Endothelial cell (in vitro differentiated cells): ENCODE results near the gene OSBPL2. TPM values are rescaled to one million over a fixed set of nuclear protein-coding genes. Genes with fewer than 3 reads are reported as not detected.
A peak's percentile ranks its signal among the peaks of the same experiment; 100 is the strongest.

Experiments used
- DNase-seq: peaks from one replicate; pipeline ENCODE4 v3.0.0; 2021; ENCODE audit warnings: low spot score
- H3K27ac Mint-ChIP-seq: one replicate; pipeline ENCODE4 v1.8.0; 2021; ENCODE audit warnings: mixed read lengths, inconsistent platforms; ENCODE audit not compliant: unreplicated experiment
- H3K27me3 Mint-ChIP-seq: one replicate; pipeline ENCODE4 v1.8.0; 2021; ENCODE audit warnings: mild to moderate bottlenecking, moderate library complexity, mixed read lengths, inconsistent platforms; ENCODE audit not compliant: unreplicated experiment
- H3K36me3 Mint-ChIP-seq: one replicate; pipeline ENCODE4 v1.8.0; 2021; ENCODE audit warnings: mild to moderate bottlenecking, low read depth, mixed read lengths, inconsistent platforms; ENCODE audit not compliant: unreplicated experiment
- H3K4me1 Mint-ChIP-seq: one replicate; pipeline ENCODE4 v1.8.0; 2021; ENCODE audit warnings: mild to moderate bottlenecking, mixed read lengths, inconsistent platforms; ENCODE audit not compliant: unreplicated experiment
- H3K4me3 Mint-ChIP-seq: one replicate; pipeline ENCODE4 v1.8.0; 2021; ENCODE audit warnings: mild to moderate bottlenecking, mixed read lengths, inconsistent platforms; ENCODE audit not compliant: unreplicated experiment
- H3K9me3 Mint-ChIP-seq: one replicate; pipeline ENCODE4 v1.8.0; 2021; ENCODE audit warnings: mixed read lengths, inconsistent platforms; ENCODE audit not compliant: unreplicated experiment
- CTCF ChIP-seq: fragments of 200-600 bp; sonication (generic); IDR thresholded peaks from one replicate; pipeline ENCODE4 v1.5.0; 2021; ENCODE audit warnings: antibody characterized with exemption; ENCODE audit not compliant: unreplicated experiment
- total RNA-seq: library from RNA; stranded (reverse); fragmentation: NEBNext Ultra II Directional; extraction: Animal tissue kit (Norgen Biotek cat#: 25700); gene quantifications from one replicate; pipeline ENCODE4 v1.2.1, GENCODE V29; 2021; ENCODE audit not compliant: unreplicated experiment

Gene OSBPL2
- total RNA-seq, 1 donor from 2014 or later = 39.5 TPM

DNA sequence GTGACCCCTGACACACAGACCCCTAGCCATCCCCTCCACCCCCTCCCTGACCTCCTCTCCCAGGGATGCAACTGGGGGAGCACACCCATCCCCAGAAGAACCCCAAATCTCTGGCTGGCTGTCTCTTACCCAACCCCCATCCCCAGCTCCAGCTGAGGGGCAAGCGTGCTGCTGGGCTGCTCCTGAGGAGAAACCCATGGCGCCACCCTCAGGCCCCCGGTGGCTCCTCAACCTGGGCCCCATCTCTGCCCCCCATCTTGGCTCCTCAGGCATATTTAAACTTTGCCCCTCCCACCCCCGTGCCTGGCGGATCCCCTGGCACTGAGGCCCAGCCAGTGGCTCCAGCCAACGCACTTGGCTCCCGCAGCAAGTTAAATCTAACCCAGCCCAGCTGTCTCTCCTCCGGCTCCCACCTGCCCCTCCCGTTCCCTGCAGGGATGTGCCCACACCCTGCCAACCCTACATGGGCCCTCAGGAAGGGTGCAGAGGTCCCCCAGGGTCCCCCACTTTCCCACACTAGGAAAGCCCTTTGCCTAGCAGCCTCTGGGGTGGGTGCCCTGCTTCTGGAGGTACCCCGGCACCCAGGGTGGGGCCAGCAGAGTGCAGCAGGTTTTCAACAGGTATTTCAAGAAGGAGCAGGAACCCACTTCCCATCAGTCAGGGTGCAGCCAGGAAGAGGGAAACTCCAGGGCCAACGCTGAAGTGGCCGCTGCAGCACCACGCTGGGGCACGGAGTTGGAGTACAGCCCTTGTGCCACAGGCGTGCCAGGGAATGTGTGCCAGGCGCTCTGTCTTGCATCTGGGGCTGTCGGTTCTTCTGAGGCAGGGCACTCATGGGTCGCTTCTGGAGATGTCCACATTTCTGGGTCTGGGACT is 5.3 kb upstream of the OSBPL2 start:
- Mint-ChIP-seq H3K4me3 (no peak overlapping the region), H3K27ac (no peak overlapping the region), H3K36me3 (no peaks in the 10 kb centered on the region), H3K9me3 (no peaks in the 10 kb centered on the region), H3K4me1 (no peaks in the 10 kb centered on the region), H3K27me3 (peaks cover 6% of the 10 kb centered on the region)
- no peak for TF ChIP-seq CTCF
- no peak for DNase-seq

GRCh38 chr20:62233684-62234083 is 4.6 kb upstream of the OSBPL2 start:
- no peaks in the 10 kb centered on the region for H3K9me3 Mint-ChIP-seq
- no peak overlapping the region for H3K27ac Mint-ChIP-seq
- no peak for DNase-seq
- no peaks in the 10 kb centered on the region for H3K36me3 Mint-ChIP-seq
- no peak overlapping the region for H3K4me3 Mint-ChIP-seq
- H3K27me3 Mint-ChIP-seq = peaks cover 6% of the 10 kb centered on the region
- no peaks in the 10 kb centered on the region for H3K4me1 Mint-ChIP-seq
- TF ChIP-seq CTCF = no peak

DNA sequence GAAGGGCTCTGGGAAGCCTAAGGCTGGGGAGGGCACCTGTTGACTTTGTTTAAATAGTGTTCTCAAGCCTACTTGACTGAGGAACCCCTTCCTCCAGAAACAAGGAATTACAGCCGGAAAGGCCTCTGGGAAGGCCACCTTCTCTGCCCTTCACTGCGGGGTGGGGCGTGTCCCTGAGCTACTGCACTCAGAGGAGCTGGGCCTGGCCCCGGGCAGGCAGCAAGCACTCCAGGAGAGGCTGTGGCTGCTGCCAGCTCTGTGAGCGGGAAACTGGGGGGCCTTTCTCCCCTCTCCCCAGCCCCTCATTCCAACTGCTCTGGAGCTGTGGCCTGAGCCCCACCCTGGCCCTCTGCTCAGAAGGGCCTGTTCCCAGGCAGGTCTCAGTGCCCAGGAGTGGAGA is 4.0 kb upstream of the OSBPL2 start:
- Mint-ChIP-seq H3K36me3 (no peaks in the 10 kb centered on the region), H3K27me3 (peaks cover 6% of the 10 kb centered on the region), H3K4me3 (no peak overlapping the region), H3K27ac (no peak overlapping the region), H3K9me3 (no peaks in the 10 kb centered on the region), H3K4me1 (no peaks in the 10 kb centered on the region)
- no peak for TF ChIP-seq CTCF
- no peak for DNase-seq

DNA sequence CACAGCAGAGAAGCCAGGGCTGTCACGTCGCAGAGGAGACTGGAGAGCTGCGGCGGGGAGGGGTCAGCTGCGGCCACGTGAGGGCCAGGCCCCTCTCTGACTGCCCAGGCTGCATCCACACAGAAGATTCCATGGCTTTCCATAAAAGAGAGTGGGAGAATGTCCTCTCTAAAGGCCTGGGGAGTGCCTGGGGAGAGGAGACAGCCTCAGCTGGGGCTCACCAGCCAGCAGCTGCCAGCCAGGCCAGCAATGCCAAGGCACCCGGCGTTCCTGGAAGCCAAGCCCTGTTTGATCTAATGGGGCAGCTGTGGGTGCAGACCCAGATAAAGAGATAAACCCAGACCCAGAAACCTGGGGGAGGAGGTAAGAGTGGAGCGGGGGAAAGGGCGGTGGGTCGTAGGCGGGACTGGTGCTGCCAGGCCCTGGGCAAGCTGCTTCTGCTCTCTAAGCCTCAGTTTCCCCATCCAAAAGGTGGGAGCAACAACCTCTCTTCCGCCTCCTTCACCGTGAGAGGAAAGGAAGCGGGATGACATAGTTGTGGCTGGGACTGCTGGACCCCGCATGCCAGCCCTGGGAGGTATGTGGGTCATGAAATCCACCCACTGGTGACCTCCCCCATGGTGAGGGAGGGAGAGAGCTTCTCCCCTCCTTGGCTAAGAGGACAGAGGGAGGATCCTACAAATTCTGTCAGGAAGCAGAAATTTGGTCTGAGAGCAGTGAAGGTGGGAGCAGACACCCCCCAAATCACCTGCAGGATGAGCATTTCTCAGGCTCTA is 3.1 kb upstream of the OSBPL2 start:
- TF ChIP-seq CTCF = no peak
- peaks cover 6% of the 10 kb centered on the region for H3K27me3 Mint-ChIP-seq
- H3K4me3 Mint-ChIP-seq = no peak overlapping the region
- no peak overlapping the region for H3K27ac Mint-ChIP-seq
- no peaks in the 10 kb centered on the region for H3K36me3 Mint-ChIP-seq
- no peaks in the 10 kb centered on the region for H3K9me3 Mint-ChIP-seq
- H3K4me1 Mint-ChIP-seq = no peaks in the 10 kb centered on the region
- DNase-seq = no peak

DNA sequence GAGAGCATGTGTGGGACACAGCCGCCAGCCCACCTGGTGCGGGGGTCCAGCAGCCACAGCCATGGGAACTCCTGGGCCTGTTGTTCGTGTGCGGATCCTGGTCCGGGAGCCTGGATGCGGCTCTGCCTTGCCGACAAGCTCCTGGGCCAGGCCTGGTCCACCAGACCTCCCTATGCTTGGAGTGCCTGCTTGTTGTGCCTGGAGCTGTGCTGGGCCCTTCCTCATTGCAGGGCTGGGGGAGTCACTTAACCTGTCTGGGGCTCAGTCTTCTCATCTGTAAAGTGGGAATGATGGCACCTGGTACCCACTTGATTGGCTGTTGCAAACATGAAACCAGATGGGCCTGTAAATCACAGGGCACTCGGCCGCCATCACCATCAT is 2.6 kb upstream of the OSBPL2 start:
- Mint-ChIP-seq H3K27ac (peak overlapping the region; percentile 39), H3K27me3 (peaks cover 6% of the 10 kb centered on the region), H3K4me1 (no peaks in the 10 kb centered on the region), H3K9me3 (no peaks in the 10 kb centered on the region), H3K4me3 (peak overlapping the region; percentile 38), H3K36me3 (no peaks in the 10 kb centered on the region)
- no peak for DNase-seq
- no peak for TF ChIP-seq CTCF
